GM18526 (cell line): ENCODE measurements around the gene C1R.

ENCODE experiments used
- POLR2A ChIP-seq: IDR thresholded peaks from 3 replicates; pipeline ENCODE4 v1.6.1; 2011; ENCODE audit not compliant: insufficient read length; ENCODE audit errors: extremely low read depth

The C1R gene

DNA sequence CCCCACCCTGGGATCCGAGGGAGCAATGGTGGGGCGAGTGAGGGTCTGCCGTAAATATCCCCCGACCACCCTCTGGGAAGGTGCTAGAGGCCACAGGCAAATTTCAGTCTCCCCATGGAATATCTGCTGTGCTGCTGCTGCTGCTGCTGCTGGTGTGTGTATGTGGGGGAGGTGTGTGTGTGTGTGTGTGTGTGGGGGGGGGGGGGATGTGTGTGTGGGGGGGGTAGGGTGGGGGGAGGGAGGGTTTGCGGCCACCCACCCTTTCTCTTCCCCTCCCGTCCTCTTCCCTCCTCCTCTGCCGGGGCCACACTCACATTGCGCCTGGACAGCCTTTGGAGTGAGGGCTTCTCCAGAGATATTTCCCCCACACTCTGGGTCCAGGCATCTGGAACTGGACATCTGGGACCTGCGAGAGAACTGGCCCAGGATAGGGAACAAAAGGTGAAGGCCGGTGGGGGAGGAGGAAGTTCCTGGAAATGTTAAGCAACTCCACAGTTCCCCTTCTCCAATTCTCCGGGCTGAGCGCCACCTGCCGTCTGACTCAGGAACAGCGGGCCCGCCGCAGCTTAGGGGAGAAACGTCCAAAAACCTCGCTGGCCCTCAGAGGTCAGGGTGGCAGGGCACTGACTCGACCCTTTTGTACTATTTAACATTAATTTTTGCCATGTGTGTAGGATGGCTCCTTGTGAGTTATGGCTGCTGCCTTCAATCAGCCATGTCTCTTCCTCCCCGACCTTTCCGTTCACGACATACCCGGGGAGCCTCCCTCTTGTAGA is 16.7 kb upstream of the C1R start, which contains the start of gene C1RL:
Gene C1RL (minus strand): TSS at position 419 of the 776 bp plus-strand sequence. CDS start 34 bp downstream, at position 385.
- TF ChIP-seq POLR2A: no peak

DNA sequence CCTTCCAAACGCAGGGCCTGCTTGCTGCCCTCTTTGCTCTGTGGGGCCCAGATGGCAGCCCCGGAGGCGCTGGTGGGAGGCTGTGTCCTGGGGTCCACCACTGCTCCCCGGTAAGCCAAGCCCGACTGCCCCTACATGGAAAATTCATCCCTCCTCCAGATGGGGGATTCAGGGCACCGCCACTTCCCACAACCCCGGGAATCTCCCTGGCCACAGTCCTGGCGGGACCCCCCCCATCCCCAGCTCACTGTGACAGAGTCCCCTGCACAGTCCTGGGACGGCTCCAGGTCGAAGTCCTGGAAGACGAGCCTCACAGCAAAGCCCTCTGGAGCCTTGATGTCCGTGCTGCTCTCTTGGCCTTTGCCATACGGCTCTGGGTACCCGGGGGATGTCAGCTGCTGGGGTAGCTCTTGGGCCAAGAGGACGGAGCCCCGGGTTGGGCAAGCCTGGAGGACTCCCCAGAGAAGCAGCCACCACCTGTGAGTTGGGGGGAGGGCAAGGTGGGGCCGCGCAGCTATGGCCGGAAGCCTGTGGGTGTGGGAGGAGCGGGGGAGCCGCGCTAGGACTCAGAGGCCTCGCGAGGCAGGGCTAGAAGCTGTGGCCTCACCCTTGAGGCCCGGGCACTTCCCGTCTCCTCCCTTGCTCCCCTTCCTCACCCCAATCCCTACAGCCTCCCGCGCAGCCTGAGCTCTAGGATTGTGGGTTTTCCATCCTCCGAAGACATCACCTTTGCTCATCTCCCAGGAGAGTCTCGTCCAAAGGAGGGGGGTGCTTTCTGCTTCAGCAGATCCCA is 16.0 kb upstream of the C1R start:
- TF ChIP-seq POLR2A: peak; percentile 96

GRCh38 chr12:7107636-7108002 is 15.4 kb upstream of the C1R start:
- TF ChIP-seq POLR2A: no peak

- TF ChIP-seq POLR2A: no peak
Measured at GRCh38 chr12:7106082-7106481, 13.8 kb upstream of the C1R start.

GRCh38 chr12:7103837-7104584 is 11.8 kb upstream of the C1R start:
- TF ChIP-seq POLR2A: no peak

DNA sequence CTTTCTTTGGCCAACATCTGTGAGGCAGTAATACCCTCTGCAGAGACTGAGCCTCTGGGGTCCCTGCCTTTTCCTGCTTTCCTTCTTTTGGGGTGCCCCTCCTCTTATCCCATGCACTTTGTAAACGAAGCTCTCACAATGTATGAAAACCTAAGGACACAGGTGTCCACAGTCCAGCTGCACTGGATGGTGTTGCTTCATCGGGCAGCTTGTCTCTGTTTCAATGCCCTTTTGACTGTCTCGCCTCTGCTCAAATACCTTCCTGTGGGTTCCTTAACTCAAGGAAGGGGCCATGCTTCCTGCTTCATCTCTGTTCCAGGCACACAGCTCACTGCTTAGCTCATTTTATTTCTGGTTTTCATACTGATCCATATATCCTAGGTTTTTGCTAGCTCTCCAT is 10.3 kb upstream of the C1R start:
- TF ChIP-seq POLR2A: no peak

DNA sequence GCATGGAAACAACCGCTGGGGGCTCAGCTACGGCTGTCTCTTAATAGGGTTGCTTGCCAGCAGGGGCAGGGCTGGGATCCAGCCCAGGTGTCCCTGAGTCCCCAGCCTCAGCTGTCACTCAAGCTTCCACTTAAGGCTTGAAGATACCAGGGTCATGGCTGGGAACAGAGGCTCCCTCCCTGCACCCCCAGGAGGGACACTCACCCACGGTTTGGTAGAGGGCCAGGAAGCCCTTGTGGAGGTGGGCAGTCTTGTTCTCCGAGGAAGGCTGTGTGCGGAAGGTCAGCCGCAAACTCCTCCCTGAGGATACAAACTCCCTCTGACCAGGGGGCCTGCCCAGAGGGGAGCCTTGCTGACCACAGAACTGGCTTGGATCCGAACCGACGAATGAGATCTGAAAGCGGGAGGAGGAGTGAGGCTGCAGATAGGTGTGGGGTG is 9.5 kb upstream of the C1R start:
- TF ChIP-seq POLR2A: no peak

GRCh38 chr12:7101047-7101693 is 8.9 kb upstream of the C1R start:
- no peak for TF ChIP-seq POLR2A

GRCh38 chr12:7100239-7100638 is 8.0 kb upstream of the C1R start:
- no peak for TF ChIP-seq POLR2A

GRCh38 chr12:7099290-7099996 is 7.2 kb upstream of the C1R start:
- TF ChIP-seq POLR2A: no peak

DNA sequence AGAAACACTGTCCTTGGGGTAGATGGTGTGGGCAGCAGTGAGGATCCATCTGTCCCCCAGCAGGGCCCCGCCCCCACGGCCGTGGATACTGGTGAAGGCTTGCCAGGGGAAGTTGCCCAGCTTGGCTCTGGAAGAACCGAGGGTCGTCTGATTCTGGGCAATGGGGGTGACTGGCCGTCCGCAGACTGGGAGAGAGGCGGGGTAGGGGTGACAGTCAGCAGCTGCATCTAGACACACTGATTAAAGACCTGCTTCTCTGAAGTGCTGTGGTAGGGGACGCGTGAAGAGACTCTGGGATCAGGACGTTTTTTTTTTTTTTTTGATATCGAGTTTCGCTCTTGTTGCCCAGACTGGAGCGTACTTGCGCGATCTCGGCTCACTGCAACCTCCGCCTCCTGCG is 4.7 kb upstream of the C1R start:
- TF ChIP-seq POLR2A: no peak

- no peak for TF ChIP-seq POLR2A
Measured at GRCh38 chr12:7096006-7096932, 4.0 kb upstream of the C1R start.

GRCh38 chr12:7093892-7094291 is 1.6 kb upstream of the C1R start:
- no peak for TF ChIP-seq POLR2A
